Activated CD4-positive, alpha-beta T cell treated with anti-CD3 and anti-CD28 coated beads, Interleukin-2, amount 50 U/mL, for 16 hours (primary cell): ENCODE data around the gene TMEM127.
"Not testable (repeated sequence)": the region's sequence is repeated elsewhere in the genome, so short reads cannot be mapped to it uniquely, and the experiment has no call there.

Experiments
- DNase-seq: peaks from one replicate; pipeline ENCODE4 v3.0.0-alpha.2; 2020

The TMEM127 gene

DNA sequence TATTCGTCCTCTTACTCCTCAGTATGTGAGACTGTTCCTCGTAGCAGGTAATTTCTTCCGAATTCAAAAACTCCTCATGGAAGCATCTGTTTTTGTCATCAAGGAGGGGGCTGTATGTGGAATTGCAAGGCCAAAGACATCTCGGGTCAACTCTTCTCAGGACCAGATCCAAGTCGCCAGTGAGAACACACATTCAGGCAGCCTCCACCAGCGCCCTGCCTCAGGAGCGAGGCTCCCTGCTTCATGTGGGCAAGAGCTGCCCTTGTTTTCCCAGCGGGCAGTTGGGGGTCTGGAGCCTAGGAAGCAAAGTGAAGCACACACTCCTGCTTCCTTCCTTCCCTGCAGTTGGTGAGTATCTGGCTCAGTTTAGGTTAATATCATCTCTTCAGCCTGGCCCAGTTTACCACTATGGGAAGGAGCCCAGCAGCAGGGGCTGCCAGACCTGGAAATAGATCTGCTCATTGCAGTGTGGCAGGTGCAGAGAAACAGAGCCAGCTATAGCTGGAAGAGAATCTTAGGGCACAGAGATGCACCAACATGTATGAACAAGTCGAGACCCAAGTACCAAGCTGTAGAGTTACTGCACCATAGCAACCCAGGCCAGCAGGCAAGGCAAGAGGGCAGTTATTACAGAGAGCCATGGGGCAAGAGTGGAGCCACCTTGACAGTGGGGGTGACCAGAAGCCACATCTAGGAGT is 25.3 kb downstream of the TMEM127 start:
- no peak for DNase-seq

DNA sequence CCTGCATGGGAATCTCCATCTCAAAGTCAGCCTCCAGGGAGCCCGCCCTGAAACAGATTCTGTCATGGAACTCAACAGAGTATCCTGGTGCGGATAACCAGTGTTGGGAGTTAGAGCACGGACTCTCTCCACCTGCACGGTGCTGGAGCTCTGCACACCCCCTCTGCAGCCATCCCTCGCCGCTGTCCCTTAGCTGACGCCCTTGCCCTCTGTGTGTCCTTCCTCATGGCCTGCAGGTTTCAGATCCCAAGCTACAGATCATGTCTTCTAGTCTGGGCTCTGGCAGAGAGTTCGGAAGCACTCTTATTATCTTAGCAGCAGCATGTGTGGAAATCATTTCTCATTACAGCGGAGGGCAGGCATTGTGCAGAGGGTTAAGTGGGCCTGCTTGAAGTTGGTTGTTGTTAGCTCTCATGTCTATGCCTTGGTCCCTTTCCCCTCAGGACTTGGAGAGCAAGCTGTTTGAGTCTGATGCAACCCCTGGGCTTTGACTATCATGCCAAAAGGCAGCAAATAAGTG is 26.0 kb downstream of the TMEM127 start:
- DNase-seq: no peak

DNA sequence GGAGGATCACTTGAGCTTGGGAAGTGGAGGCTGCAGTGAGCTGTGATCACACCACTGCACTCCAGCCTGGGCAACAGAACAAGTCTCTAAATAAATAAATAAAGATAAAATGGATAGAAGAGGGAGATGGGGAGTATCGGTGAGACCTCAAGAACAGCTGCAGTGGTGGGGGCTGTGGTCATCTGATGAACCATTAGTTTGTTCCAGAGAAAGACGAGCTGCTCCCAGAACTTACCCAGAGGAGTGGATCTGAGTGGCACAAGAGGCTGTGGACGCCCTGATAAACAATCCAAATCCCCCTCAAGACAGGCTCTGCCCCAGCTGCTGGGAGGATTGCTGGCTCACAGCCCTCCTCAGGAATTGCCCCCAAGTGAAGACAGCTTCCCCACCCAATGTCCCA is 26.7 kb downstream of the TMEM127 start:
- DNase-seq: no peak

DNA sequence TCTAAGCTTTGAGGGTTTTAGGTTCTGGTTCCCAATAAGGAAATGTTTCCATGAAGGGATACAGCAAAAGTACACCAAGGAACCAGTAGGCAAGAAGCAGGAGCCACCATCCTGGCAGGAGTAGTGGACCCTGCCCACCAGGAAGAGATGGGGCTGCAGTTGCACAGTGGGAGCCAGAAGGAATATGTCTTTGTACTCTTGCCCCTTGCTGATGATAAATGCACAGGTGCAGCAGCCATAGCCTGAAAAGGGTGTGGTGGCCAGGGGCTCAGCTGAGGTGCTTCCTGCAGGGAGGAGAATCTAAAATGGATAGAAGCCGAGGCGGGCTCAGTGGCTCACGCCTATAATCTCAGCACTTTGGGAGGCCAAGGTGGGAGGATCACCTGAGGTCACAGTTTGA is 27.5 kb downstream of the TMEM127 start:
- no peak for DNase-seq

DNA sequence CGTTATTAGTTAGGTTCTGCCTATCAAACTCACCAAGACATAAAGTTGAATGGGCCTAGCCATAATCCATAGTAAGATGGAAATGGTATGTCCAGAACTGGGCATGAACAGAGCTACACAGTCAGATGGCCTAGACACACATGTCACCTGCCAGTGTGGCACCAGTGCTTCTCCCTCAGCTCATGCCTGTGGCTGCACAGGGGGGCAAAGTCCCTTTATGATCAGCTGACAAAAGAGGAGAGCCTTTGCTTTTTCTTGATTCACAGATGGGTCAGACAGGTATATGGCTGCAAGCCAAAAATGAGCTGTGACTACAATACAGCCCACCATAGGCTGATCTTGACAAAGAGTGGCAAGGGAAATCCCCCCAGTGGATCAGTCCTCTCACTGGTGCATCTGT is 28.9 kb downstream of the TMEM127 start:
- no peak for DNase-seq

DNA sequence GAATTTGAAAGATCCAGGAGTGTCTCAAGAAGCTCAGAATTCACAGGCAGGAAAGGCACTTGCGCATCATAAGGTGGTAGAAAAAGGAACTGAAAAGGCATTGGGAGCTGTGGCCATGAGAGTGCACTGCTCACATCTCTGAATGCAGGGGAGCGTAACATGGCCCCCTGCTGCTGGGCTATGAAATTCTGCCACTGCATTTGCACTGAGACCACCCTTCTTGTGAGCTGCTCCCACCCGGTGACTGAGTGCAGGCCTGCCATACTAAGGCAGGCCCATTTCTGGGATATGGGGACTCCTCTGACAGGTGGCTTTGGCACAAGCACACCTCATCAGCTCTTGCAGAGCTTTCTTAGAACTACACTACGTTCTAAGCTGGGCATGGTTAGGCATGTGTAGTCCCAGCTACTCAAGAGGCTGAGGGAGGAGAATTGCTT is 31.9 kb downstream of the TMEM127 start:
- no peak for DNase-seq

DNA sequence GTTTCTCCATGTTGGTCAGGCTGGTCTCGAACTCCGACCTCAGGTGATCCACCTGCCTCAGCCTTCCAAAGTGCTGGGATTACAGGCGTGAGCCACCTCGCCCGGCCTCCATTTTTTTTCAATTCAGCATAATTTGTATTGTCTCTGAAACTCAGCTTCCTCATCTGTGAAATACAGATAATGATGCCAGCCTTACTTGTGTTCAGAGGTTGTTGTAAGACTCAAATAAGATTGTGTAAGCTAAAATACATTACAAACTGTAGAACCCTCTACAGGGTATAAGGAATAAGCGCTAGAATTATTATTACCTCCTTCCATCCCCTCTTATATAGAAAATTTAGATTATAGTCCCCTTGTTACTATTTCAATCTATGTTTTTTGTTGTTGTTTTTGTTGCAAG is 32.4 kb downstream of the TMEM127 start:
- DNase-seq: no peak

DNA sequence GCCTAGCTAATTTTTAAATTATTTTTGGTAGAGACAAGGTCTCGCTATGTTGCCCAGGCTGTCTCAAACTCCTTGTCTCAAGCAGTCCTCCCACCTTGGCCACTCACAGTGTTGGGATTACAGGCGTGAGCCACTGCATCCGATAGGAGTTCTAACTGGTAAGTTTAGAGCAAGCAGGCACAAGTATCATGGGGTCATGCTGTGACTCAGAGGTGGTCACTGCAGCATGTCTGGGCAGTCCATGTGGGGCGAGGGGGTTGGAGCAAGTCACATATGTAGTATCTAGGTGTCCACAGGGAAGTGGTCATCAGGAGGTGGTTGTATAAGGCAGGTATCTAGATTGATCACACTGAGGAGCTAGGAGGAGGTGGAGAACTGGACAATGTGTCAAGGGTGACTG is 34.5 kb downstream of the TMEM127 start:
- DNase-seq: no peak

DNA sequence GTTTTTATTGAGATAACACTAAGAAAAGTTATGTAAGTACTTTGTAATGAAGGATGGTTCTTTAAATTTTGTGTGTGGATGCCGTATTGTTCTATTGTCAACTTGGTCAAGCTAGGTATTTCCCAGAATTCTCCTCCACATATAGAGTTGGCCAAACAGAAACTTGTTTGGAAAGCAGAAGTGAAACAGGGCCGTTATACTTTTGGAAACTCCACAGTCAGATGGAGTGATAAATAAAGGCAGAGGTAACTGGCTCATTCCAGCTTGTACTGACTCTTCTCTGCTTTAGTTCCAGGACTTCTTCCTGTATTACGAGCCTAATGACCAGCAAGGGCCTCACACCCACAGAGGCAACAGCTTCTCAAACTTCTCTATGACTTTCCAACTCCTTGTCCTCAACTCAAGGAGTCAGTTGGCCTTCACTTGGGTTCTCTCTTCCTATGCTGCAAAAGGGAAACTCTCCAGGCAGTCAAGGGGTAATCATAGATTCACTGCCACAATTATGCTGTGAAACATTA is 40.7 kb downstream of the TMEM127 start:
- no peak for DNase-seq

DNA sequence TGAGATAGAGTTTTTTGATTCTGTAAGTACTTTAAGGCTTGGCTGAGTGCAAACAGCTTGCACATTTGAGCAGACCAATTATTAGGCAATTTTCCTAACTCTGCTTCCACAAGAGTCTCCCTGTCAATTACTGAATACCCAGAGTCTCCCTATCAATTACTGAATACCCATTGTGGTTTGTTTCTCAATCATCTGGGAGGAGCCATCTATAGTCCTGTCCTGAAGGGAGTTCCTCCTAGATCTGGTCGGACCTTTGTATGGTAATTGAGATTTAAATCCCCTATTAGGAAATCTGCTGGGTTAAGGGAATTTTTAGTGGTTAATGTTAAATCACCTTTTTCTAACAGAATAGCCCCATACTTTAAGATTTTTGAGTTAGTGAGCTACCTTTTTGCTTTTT is 44.7 kb downstream of the TMEM127 start:
- DNase-seq: not testable (repeated sequence)

DNA sequence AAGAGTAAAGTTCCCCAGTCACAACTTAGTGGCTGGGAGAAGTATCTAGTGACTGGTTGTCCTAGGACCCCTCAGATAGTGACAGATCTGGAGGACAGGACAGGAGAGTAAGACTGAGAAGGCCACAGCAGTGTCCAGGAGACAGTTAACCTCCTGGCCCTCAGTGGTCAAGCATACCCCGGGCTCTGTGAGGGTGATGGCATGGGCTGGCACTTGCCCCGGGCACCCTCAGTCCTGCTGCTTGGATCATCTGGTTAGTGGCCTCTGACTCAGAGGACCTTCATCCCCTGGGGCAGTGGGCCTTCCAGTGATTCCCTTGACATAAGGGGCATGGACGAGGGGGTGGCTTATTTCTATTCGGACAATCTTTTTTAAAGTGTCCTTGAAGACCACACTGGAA is 45.8 kb downstream of the TMEM127 start:
- not testable (repeated sequence) for DNase-seq

DNA sequence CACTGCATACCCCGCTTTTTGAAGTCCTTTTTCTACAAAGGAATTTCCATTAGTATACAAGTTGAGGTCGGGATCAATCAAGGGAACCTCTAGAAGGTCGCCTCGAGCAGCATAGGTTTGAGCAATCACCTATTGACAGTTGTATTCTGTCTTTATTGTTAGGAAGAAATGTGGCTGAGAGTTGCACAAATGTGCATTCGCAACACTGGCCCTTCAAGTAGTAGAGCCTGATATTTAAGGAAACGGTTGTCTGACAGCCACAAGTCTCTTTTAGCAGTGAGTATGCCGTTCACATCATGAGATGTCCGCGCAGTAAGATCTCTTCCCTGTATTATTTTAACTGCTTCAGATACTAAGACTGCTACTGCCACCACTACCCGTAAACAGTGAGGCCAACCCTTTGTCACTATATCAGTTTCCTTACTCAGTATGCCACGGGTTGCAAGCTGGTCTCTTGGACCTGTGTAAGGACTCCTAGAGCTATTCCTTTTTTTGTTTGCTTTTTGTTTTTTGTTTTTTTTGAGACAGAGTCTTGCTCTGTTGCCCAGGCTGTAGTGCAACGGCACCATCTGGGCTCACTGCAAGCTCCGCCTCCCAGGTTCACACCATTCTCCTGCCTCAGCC is 47.2 kb downstream of the TMEM127 start:
- no peak for DNase-seq

DNA sequence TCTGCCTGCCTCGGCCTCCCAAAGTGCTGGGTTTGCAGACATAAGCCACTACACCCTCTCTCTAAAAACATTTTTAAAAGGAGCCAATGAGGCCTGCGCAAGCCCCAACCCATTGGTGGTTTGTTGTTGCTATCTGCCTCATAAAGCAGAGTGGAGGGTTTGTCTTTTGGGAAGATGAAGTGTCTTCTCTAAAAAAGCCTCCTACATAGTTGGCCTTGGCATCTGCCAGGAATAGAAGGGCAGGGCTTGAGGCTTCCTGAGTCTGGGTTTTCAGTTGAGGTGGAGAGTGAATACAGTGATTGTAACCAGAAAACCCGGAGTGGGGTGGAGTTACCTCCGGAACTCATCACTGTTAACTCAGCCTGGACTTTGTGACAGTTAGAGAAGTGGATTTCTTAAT is 51.2 kb downstream of the TMEM127 start:
- no peak for DNase-seq

DNA sequence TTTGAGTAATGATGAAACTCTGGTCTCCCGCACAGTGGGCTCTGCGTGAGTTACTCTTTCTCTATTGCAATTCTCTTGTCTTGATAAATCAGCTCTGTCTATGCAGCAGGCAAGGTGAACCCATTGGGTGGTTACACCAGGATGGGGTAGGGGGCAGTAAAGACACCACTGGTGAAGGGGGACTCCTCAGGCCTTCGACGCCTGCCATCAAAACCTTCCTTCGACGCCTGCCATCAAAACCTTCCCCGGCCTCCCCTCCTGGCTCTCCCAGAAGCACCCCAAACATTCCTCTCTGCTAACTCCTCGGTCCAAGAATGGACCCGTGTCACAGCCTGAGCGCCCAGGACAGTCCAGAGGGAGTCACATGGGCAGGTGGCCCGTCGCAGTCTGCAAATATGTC is 52.4 kb downstream of the TMEM127 start:
- no peak for DNase-seq

DNA sequence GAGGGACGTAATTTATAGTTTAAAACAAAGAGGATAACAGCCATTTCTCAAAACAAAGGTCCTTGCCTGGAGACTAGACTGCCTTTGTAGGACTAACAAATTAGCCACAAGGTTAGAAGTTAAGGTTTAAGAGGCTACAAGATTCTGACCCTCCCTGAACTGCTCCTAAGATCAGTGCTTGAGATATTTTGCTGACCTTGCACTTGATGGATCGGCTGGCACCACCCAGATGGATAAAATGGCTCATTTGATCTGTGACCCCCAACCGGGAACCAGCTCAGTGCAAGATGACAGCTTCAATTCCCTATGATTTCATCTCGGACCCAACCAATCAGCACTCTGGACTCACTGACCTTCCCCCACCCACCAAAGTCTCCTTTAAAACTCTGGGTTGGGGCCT is 53.5 kb downstream of the TMEM127 start:
- DNase-seq: no peak

DNA sequence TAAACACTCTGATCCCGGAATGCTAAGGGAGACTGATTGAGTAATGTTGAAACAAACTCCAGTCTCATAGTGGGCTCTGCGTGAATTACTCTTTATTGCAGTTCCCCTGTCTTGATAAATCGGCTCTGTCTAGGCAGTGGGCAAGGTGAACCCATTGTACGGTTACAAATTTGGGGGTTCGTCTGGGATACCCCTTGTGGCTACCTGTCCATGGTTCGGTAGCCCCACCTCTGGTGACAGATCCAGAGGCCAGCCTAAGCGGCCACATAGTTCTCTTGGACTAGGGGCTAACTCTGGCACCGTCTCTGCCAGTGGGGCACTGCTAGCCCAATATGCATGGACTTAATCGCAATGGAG is 56.1 kb downstream of the TMEM127 start:
- no peak for DNase-seq

DNA sequence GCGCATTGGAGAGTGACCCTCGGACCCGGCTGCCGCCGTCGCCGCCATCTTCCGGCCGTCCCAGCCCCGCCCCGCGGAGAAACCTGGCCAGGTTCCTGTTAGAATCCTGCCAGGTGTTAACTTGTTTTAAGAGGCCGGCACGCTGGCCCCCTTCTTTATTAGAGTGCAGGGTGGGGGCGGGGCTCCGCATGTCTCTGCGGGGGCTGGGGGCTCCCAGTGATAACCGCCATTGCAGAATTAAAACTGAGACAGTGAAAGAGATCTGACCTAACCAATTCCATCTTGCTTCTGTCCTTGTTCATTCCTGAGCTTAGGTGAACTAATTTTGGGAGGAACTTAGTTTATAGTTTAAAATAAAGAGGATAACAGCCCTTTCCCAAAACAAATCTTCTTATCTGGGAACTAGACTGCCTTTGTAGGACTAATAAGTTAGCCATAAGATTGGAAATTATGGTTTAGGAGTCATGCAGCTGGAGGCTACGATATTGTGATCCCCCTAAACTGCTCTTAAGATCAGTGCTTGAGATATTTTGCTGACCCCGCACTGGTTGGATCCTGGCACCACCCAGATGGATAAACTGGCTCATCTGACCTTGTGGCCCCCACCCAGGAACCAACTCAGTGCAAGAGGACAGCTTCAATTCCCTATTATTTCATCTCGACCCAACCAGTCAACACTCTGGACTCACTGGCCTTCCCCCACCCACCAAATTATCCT is 56.6 kb downstream of the TMEM127 start:
- DNase-seq: no peak

DNA sequence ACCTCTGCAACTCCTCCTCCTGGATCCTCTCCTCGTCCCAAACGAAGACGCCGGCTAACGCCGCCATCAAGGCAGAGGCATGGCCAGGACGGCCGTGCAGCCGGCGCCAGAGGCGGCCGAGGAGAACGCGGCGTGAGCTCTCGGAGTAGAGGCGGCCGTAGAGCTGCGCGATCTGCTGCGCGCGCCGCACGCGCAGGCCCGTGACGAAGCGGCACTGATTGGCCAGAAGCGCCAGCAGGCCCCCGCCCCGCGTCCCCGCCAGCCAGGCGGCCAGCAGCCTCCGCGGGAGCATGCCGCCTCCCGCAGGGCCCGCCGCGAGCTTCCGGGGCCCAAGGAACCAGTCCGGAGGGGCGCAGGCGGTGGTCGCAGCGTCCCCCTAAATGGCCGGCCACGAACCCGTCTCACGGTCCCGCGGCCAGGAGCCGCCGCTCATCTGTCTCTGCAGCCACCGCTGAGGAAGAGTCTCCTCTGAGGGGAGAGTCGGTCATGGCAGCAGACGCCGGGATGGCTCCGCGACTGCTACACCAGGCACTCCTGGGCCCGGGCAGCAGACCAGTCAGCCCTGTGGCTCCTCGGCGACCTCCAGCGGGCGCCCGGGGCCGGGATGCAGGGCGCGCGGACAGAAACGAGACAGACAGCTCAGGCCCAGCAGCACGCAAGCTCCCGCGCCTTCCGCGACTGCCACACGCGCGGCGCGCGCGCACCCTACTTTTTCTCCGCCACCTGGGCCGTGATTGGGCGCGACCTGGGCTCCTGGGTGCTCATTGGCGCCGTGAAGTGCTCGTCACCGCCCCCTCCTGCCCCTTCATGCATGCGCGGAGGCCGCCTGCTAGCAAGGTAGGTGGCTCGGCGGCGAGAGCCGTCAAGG is 57.4 kb downstream of the TMEM127 start, which contains the start of gene STARD7:
TSS of gene STARD7 (minus strand) at position 685 of the 868 bp plus-strand sequence. CDS start at position 292, 393 bp downstream.
- DNase-seq: peak; percentile 99

DNA sequence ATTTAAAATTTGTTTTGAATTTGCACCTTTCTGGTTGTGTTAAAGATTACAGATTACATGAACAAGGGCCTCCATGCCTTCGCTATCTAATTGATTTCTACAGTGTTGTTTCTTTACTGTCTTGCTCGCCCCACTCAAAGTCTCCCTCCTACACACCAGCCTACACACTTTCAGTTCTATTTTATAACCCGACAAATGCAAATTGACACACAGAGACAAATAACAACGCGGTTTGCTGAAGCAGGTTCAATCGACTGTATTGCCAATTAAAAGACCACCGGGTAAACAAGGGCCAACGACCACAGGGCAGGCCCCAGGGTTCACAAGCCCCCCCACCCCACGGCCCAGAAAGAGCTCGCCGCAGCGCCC is 58.0 kb downstream of the TMEM127 start:
- peak; percentile 6 for DNase-seq

DNA sequence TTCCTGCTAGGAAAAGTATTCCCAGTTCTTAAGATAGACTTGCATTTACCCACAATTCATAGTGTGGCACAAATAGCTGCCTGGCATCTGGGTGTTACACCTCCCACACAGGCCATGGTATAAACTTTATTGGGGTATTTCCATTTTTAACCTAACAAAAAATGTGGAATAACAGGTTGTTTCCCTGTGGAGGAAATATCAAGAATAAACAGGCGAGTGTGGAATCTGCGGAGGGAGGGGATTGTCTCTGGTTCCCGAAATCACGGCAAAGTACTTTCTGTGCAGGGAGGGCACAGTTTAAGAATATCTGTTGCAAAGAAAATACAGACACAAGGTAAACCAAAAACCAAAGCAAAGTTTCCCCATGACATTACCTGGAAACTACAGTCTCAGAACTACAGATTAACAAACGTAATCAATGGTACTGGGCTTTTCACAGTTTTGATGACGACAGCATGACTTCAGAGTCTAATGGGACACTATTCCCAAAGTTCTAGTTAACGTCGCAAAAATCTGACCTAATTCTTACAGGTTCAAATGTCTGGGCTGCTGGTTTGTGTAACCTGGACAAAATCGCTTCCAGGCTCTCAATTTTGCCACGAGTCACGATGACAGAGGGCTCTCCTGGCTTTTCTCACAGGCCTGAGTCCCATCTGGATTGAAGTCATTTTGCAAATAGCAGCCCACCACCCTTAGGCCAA is 58.6 kb downstream of the TMEM127 start:
- peak; percentile 12 for DNase-seq

DNA sequence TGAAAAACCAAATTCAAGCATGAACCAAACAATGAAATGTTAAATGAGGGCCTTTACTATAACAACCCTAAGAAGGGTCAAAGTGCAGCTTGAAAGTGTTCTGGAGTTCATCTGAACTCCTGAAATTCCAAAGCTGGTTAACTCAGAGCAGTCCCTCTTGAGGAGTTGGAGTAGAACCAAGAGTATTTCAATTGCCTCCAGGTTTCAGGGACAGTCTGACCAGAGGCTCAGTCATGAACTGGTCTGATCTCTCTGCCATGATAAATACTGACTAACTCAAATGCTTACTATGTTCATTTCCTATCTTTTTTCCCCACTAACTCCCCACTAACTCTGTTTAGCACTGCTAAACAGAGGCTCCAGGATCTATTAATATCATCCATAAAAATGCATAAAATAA is 59.9 kb downstream of the TMEM127 start:
- DNase-seq: no peak
